Activated naive CD8-positive, alpha-beta T cell treated with anti-CD3 and anti-CD28 coated beads, Interleukin-2, amount 10 ng/mL, durations not matched to agents 7 days and 5 days (primary cell): ENCODE data around the gene JCHAIN. TPM values are rescaled to one million over a fixed set of nuclear protein-coding genes. Genes with fewer than 3 reads are reported as not detected.
"Not testable (repeated sequence)": the region's sequence is repeated elsewhere in the genome, so short reads cannot be mapped to it uniquely, and the experiment has no call there.

Experiments
- ATAC-seq: fragments of 150-1000 bp; cut with Tn5 transposase; one replicate; pipeline ENCODE4 v1.10.0; 2021; ENCODE audit warnings: low read depth, moderate library complexity
- POLR2A ChIA-PET: fragments of 350-600 bp; sonication (Branson Sonifier 250); formaldehyde crosslinking; loops from one replicate; lab custom pipeline; 2021; ENCODE audit warnings: antibody characterized with exemption; lab: Charles Lee
- DNase-seq: peaks from one replicate; pipeline ENCODE4 v3.0.0; 2021
- H3K27ac Mint-ChIP-seq: one replicate; pipeline ENCODE4 v1.8.0; 2022; ENCODE audit warnings: mild to moderate bottlenecking, mixed read lengths
- H3K27me3 Mint-ChIP-seq: one replicate; pipeline ENCODE4 v1.8.0; 2022; ENCODE audit warnings: mild to moderate bottlenecking, moderate library complexity, mixed read lengths
- H3K36me3 Mint-ChIP-seq: one replicate; pipeline ENCODE4 v1.8.0; 2021; ENCODE audit warnings: mild to moderate bottlenecking, mixed read lengths
- H3K4me1 Mint-ChIP-seq: one replicate; pipeline ENCODE4 v1.8.0; 2021; ENCODE audit warnings: mixed read lengths
- H3K4me3 Mint-ChIP-seq: one replicate; pipeline ENCODE4 v1.8.0; 2022; ENCODE audit warnings: mild to moderate bottlenecking, moderate library complexity, mixed read lengths
- H3K9me3 Mint-ChIP-seq: one replicate; pipeline ENCODE4 v1.8.0; 2021; ENCODE audit warnings: mixed read lengths
- total RNA-seq, 2 experiments: library from RNA; stranded (reverse); gene quantifications; one replicate each; pipeline ENCODE4 v1.2.3, GENCODE V29; 2021

The JCHAIN gene
- total RNA-seq, 2 experiments from 2014 or later = 0.60 TPM; not detected in 1

DNA sequence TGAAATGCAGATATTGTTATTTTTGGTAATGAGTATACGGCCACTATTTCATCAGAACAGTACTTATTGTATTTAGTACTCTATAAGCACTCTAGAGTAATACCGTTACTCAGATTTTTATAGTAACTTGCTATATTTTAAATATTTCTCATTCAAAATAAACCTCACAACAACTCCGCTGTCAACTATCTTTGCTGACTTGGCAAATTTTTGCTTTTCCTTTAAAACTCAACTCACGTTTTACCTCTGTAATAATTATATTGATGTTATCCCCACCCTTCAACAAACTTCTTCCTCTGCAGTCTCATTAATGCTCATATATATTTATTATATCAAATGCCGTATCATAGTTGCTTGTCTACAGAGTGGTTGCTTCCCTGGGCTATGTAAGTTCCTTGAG, 9.0 kb downstream of the JCHAIN start:
- DNase-seq (no peak), ATAC-seq (no peak)
- H3K4me3 Mint-ChIP-seq = no peak overlapping the region
- H3K27me3 Mint-ChIP-seq = peaks cover 12% of the 10 kb centered on the region
- H3K9me3 Mint-ChIP-seq = no peaks in the 10 kb centered on the region
- peaks cover 13% of the 10 kb centered on the region for H3K4me1 Mint-ChIP-seq
- no peak overlapping the region for H3K27ac Mint-ChIP-seq
- POLR2A ChIA-PET = no interaction called here
- no peaks in the 10 kb centered on the region for H3K36me3 Mint-ChIP-seq

DNA sequence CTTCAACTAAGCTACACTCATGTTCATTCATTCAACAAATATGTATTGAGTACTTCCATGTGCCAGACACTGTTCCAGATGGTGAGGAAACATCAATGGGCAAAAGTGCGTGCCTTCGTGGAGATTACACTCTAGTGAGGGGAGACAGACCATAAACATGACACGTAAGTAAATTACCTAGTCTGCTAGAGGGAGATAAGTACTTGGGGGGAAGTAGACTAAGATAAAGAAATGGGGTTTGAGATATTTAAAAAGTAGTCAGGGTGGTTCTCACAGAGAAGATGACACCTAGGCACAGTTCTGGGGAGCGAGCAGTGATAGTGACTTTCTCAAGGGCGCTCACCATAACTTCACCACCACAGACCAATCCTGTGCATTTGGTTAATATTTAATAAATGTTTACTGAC, 11.7 kb downstream of the JCHAIN start:
- POLR2A ChIA-PET = no interaction called here
- peaks cover 7% of the 10 kb centered on the region for H3K4me1 Mint-ChIP-seq
- no peak overlapping the region for H3K27ac Mint-ChIP-seq
- H3K4me3 Mint-ChIP-seq = no peak overlapping the region
- H3K9me3 Mint-ChIP-seq = no peaks in the 10 kb centered on the region
- DNase-seq = no peak
- no peaks in the 10 kb centered on the region for H3K36me3 Mint-ChIP-seq
- ATAC-seq = no peak
- H3K27me3 Mint-ChIP-seq = peaks cover 12% of the 10 kb centered on the region

DNA sequence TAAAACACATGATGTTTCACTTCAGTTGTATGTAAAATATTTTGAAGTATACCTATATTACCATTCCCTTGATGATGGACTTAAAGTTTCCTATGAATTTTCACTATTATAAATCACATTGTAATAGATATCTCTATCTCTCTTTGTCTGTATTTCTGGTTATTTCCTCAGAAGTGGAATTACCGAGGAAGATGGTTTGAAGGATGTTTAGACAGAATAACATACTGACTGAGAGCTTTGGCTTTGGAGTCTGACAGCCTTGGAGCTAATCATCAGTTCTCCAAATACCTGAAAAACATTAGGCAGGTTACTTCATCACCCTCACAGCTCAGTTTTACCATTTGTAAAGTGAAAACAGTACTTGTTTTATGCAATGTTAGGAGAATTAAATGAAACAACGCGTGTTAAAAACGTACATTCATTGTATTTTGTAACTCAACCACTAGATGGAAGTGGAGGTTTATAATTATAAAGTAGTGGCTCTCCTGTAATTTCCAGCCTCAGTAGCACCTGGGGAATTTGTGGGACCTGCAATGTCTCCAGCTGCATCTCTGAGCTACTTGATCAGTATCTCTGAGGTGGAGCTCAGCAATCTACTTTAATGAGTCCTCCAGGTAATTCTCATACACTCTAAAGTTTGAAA, 14.3 kb downstream of the JCHAIN start:
- H3K27ac Mint-ChIP-seq = no peak overlapping the region
- H3K9me3 Mint-ChIP-seq = no peaks in the 10 kb centered on the region
- peaks cover 5% of the 10 kb centered on the region for H3K4me1 Mint-ChIP-seq
- POLR2A ChIA-PET = interaction anchor here (0.7 to 1.3 kb wide), 2 partner anchors 7 to 53 kb away, joined by 7 read pairs; no protein-coding TSS in a partner anchor
- H3K36me3 Mint-ChIP-seq = no peaks in the 10 kb centered on the region
- no peak for DNase-seq
- peak; percentile 67 for ATAC-seq
- no peak overlapping the region for H3K4me3 Mint-ChIP-seq
- peaks cover 10% of the 10 kb centered on the region for H3K27me3 Mint-ChIP-seq

GRCh38 chr4:70650741-70651140, 15.6 kb downstream of the JCHAIN start:
- POLR2A ChIA-PET, H3K27me3 Mint-ChIP-seq, DNase-seq, ATAC-seq, H3K27ac Mint-ChIP-seq, H3K4me1 Mint-ChIP-seq, H3K4me3 Mint-ChIP-seq, H3K9me3 Mint-ChIP-seq, H3K36me3 Mint-ChIP-seq: not testable (repeated sequence)

GRCh38 chr4:70640192-70640591, 26.1 kb downstream of the JCHAIN start:
- Mint-ChIP-seq H3K4me3 (no peak overlapping the region), H3K4me1 (peaks cover 2% of the 10 kb centered on the region), H3K36me3 (no peaks in the 10 kb centered on the region), H3K27me3 (no peaks in the 10 kb centered on the region), H3K9me3 (no peaks in the 10 kb centered on the region), H3K27ac (no peak overlapping the region)
- DNase-seq (no peak), ATAC-seq (no peak)
- POLR2A ChIA-PET = no interaction called here

DNA sequence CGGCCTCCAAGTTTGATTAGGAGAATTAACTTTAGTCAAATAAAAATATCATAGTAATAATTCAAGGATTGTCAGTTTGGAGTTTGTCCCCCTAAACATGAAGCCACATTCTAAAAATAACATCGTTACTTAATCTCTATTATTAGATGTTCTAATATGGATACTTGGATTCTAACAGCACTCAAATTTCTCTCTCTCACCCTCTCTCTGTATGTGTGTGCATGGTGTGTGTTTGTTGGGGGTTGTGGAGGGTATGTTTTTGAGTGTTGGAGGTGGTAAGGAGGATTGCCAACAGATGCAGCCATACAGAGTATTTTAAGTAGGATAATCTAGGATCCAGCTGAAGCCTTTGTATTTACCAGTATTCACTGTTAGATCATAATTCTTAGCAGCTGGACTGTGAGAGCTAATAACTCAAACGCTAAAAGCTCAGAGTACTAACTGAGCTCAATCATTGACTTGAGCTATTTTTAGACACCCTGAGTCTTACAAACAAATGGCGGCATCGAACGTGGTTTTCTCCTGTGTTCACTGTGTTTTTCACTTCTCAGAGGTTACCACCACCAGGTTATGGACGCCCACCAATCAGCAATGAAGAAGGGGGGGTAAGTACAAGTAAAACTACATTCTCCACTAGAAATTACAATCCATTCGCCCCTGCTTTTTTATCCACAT, 28.9 kb downstream of the JCHAIN start:
- peaks cover 4% of the 10 kb centered on the region for H3K4me1 Mint-ChIP-seq
- no peak overlapping the region for H3K4me3 Mint-ChIP-seq

GRCh38 chr4:70634482-70634881, 31.8 kb downstream of the JCHAIN start:
- no peak for ATAC-seq
- peaks cover 2% of the 10 kb centered on the region for H3K4me1 Mint-ChIP-seq
- DNase-seq = no peak
- POLR2A ChIA-PET = no interaction called here
- no peak overlapping the region for H3K4me3 Mint-ChIP-seq
- no peaks in the 10 kb centered on the region for H3K36me3 Mint-ChIP-seq
- H3K9me3 Mint-ChIP-seq = no peaks in the 10 kb centered on the region
- H3K27me3 Mint-ChIP-seq = peaks cover 6% of the 10 kb centered on the region
- no peak overlapping the region for H3K27ac Mint-ChIP-seq

More for the DNA sequence above, 28.9 kb downstream of the JCHAIN start:
- Mint-ChIP-seq H3K27ac (no peak overlapping the region), H3K36me3 (no peaks in the 10 kb centered on the region), H3K9me3 (no peaks in the 10 kb centered on the region), H3K27me3 (peaks cover 4% of the 10 kb centered on the region)
- POLR2A ChIA-PET = no interaction called here
- DNase-seq (no peak), ATAC-seq (no peak)

DNA sequence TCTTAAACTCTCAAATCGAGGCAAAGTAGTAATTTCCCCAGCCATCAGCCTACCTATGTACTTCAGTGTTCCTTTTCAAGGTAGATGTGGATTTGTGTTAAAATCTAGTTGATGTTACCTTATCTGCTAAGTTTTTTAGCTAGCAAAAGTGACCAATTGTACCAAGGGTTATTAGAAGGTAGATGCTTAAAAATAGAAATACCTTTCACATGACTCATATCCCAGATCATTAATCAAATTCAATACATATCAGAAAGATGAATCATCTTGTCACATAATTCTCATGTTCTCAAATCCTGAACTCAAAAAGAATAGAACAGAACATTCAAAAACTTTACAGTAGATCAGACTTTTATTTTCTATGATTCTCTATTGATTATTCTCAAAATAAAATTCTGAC, 34.3 kb downstream of the JCHAIN start:
- no peaks in the 10 kb centered on the region for H3K36me3 Mint-ChIP-seq
- peaks cover 6% of the 10 kb centered on the region for H3K27me3 Mint-ChIP-seq
- ATAC-seq (no peak), DNase-seq (no peak)
- no peaks in the 10 kb centered on the region for H3K9me3 Mint-ChIP-seq
- H3K4me1 Mint-ChIP-seq = peaks cover 5% of the 10 kb centered on the region
- H3K4me3 Mint-ChIP-seq = no peak overlapping the region
- POLR2A ChIA-PET = no interaction called here
- H3K27ac Mint-ChIP-seq = no peak overlapping the region

GRCh38 chr4:70630162-70630561, 36.1 kb downstream of the JCHAIN start:
- POLR2A ChIA-PET = no interaction called here
- no peak for DNase-seq
- H3K4me3 Mint-ChIP-seq = no peak overlapping the region
- peaks cover 5% of the 10 kb centered on the region for H3K4me1 Mint-ChIP-seq
- no peaks in the 10 kb centered on the region for H3K36me3 Mint-ChIP-seq
- peaks cover 7% of the 10 kb centered on the region for H3K27me3 Mint-ChIP-seq
- H3K27ac Mint-ChIP-seq = no peak overlapping the region
- ATAC-seq = no peak
- H3K9me3 Mint-ChIP-seq = no peaks in the 10 kb centered on the region

DNA sequence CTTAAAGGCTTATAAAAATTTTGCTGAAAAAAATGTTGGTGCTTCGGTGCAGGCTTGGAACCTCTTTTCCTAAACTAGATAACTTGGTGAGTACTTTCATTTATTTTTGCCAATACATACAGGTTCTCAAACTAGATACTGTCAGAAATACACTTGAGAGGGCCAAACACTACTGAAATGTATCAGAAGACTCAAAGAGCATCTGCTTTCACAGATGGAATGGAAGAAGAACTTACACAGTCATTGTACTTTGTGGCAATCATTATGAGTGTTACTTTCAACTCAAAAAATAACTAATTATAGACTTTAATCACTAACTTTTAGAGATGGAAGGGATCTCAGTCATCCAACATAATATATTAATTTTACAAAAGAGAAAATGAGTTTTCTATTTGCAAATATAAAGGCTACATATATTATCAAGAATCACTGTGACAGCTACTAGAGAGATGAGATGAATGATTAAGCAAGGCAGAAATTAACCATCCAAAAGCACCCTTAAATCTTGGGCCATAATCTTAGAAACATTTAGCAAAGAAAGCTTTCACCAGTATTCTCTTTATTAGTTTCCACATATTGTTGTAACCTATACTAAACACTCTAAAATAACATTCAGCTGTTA, 36.7 kb downstream of the JCHAIN start:
- Mint-ChIP-seq H3K4me1 (peaks cover 5% of the 10 kb centered on the region), H3K9me3 (no peaks in the 10 kb centered on the region), H3K27ac (no peak overlapping the region), H3K4me3 (no peak overlapping the region), H3K27me3 (peaks cover 7% of the 10 kb centered on the region), H3K36me3 (no peaks in the 10 kb centered on the region)
- DNase-seq (no peak), ATAC-seq (no peak)
- POLR2A ChIA-PET = no interaction called here

DNA sequence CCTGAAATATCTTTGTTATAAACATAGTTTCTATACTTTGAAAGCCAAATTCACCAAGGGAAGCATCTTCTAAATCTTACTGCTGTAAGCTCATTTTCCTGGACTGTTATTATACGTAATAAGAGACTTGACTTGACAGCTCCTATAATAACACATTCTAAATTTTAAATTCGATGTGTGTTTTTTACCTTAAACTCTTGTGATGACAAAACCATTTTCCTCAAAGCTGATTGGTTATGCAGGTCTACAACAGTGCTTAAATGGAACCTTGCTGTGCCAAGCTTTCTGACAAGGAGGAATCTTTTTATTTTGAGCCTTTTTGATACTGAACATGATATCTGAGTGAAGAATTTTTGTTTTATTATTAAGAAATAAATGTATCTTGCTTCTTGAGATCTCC, 37.9 kb downstream of the JCHAIN start, which contains the start of gene ENAM:
Gene ENAM, plus strand, starts transcription at position 301 of the 400 bp plus-strand sequence. CDS start 757 bp downstream, outside the sequence.
- H3K27ac Mint-ChIP-seq = no peak within 1 kb of the TSS
- no peak for ATAC-seq
- no peak for DNase-seq
- peaks cover 5% of the 10 kb centered on the region for H3K4me1 Mint-ChIP-seq
- H3K9me3 Mint-ChIP-seq = no peaks in the 10 kb centered on the region
- no peaks in the 10 kb centered on the region for H3K36me3 Mint-ChIP-seq
- H3K4me3 Mint-ChIP-seq = no peak within 1 kb of the TSS
- peaks cover 7% of the 10 kb centered on the region for H3K27me3 Mint-ChIP-seq
- POLR2A ChIA-PET = no interaction called here

- Mint-ChIP-seq H3K4me1 (peaks cover 5% of the 10 kb centered on the region), H3K9me3 (no peaks in the 10 kb centered on the region), H3K27me3 (peaks cover 4% of the 10 kb centered on the region), H3K36me3 (no peaks in the 10 kb centered on the region), H3K4me3 (no peak overlapping the region), H3K27ac (no peak overlapping the region)
- DNase-seq (no peak), ATAC-seq (no peak)
- POLR2A ChIA-PET = no interaction called here
Observed at GRCh38 chr4:70627620-70628019, 38.7 kb downstream of the JCHAIN start.

- ATAC-seq = peak; percentile 56
- POLR2A ChIA-PET = interaction anchor here (0.7 kb wide), 1 partner anchor 59 kb away, joined by 3 read pairs; no protein-coding TSS in a partner anchor
- H3K4me1 Mint-ChIP-seq = peaks cover 5% of the 10 kb centered on the region
- H3K36me3 Mint-ChIP-seq = no peaks in the 10 kb centered on the region
- DNase-seq = no peak
- peaks cover 2% of the 10 kb centered on the region for H3K27me3 Mint-ChIP-seq
- H3K27ac Mint-ChIP-seq = no peak overlapping the region
- no peaks in the 10 kb centered on the region for H3K9me3 Mint-ChIP-seq
- no peak overlapping the region for H3K4me3 Mint-ChIP-seq
Observed at GRCh38 chr4:70624226-70624793, 42.0 kb downstream of the JCHAIN start.
